Loucy (cell line): ENCODE data around the gene GCK.

ENCODE experiments used
- CTCF ChIP-seq: fragments of 200-600 bp; sonication (generic); conservative IDR thresholded peaks from 2 replicates; pipeline ENCODE4 v1.5.1; 2014; ENCODE audit warnings: mild to moderate bottlenecking, antibody characterized with exemption, low read length
- EZH2phosphoT487 ChIP-seq: fragments of 200-600 bp; IDR thresholded peaks from 2 replicates; pipeline ENCODE4 v1.6.1; 2018; ENCODE audit warnings: antibody characterized with exemption, mild to moderate bottlenecking, moderate library complexity, borderline replicate concordance

GRCh38 chr7:44188480-44189225, 586 bp downstream of the GCK start:
- TF ChIP-seq CTCF (no peak), EZH2phosphoT487 (no peak)
